Effector memory CD4-positive, alpha-beta T cell (primary cell): ENCODE results near the gene RAC2.
"Not testable (repeated sequence)": the region's sequence is repeated elsewhere in the genome, so short reads cannot be mapped to it uniquely, and the experiment has no call there.

Source experiments
- DNase-seq, 3 donors: peaks; one replicate each; pipeline ENCODE4 v3.0.0-alpha.2; 2020
- H3K27ac ChIP-seq: 2 replicates; pipeline ENCODE4 v1.7.0; 2013; ENCODE audit warnings: mild to moderate bottlenecking, low read length, moderate library complexity; ENCODE audit not compliant: insufficient read depth, poor library complexity, severe bottlenecking
- H3K27me3 ChIP-seq: replicated peaks from 2 replicates; pipeline ENCODE4 v1.7.0; 2013; ENCODE audit warnings: mild to moderate bottlenecking, low read length; ENCODE audit not compliant: insufficient read depth, control insufficient read depth, poor library complexity, severe bottlenecking
- H3K36me3 ChIP-seq: 2 replicates; pipeline ENCODE4 v1.7.0; 2013; ENCODE audit warnings: mild to moderate bottlenecking, low read length, moderate library complexity; ENCODE audit not compliant: control insufficient read depth, insufficient read depth
- H3K4me1 ChIP-seq: 2 replicates; pipeline ENCODE4 v1.7.0; 2013; ENCODE audit warnings: low read length, mild to moderate bottlenecking; ENCODE audit not compliant: control insufficient read depth, insufficient read depth, poor library complexity, severe bottlenecking
- H3K4me3 ChIP-seq: 2 replicates; pipeline ENCODE4 v1.7.0; 2013; ENCODE audit warnings: low read length, low read depth, mild to moderate bottlenecking; ENCODE audit not compliant: insufficient read depth, poor library complexity, severe bottlenecking
- H3K9me3 ChIP-seq: 2 replicates; pipeline ENCODE4 v1.7.0; 2013; ENCODE audit warnings: mild to moderate bottlenecking, low read length, moderate library complexity; ENCODE audit not compliant: control insufficient read depth

The RAC2 gene

GRCh38 chr22:37235897-37236607 is 8.0 kb downstream of the RAC2 start:
- peak overlapping the region; percentile 59 for H3K27ac ChIP-seq
- H3K4me1 ChIP-seq, result peaks cover 95% of the 10 kb centered on the region
- no peaks in the 10 kb centered on the region for H3K9me3 ChIP-seq
- peaks cover 55% of the 10 kb centered on the region for H3K36me3 ChIP-seq
- no peak overlapping the region for H3K4me3 ChIP-seq
- no peaks in the 10 kb centered on the region for H3K27me3 ChIP-seq
- no peak for DNase-seq

GRCh38 chr22:37234736-37235711 is 9.0 kb downstream of the RAC2 start:
- peak overlapping the region; percentile 59 for H3K27ac ChIP-seq
- no peaks in the 10 kb centered on the region for H3K27me3 ChIP-seq
- H3K9me3 ChIP-seq, result no peaks in the 10 kb centered on the region
- no peak for DNase-seq
- H3K4me3 ChIP-seq, result no peak overlapping the region
- peaks cover 47% of the 10 kb centered on the region for H3K36me3 ChIP-seq
- H3K4me1 ChIP-seq, result peaks cover 94% of the 10 kb centered on the region

DNA sequence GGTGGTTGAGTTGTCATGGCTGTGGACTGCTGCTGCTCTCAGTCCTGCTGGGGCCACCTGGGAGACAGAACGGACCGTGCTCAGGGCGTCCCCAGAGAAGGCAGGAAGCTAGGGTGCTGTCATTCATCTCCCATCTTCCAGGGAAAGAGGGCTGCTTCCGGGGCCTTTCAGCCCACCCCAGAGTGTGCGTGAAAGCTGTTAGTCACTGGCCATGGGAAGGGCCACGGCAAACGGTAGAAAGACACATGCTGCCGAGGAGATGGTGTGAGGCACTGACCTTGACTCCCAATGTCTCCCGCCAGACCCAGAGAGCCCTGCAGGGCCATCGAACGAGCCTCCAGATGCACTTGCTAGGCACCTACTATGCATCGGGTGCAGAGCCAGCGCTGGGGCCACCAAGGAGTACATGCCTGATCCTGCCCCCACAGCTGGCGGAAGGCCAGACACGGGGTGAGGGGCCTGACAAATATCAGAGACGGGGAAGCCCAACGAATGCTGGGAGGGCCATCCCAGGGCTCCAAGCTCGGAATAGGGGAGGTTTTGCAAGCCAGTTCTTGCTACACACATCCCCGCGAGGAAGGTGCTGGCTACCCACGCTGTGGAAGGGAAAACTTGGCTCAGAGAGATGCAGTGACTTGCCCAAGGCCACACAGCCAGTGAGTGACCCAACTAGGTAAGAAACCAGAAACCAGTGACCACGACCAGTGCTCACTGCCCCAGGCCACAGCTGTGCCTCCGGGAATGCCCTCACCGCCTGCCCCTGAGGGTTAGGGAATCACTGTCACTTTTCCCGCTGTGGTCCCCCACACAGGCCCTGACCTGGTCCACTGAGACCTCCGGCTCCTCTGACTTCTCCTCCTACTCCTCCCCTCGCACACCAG is 10.1 kb downstream of the RAC2 start:
- Histone ChIP-seq H3K27ac (peak overlapping the region; percentile 59), H3K27me3 (no peaks in the 10 kb centered on the region), H3K9me3 (no peaks in the 10 kb centered on the region), H3K36me3 (peaks cover 39% of the 10 kb centered on the region), H3K4me3 (no peak overlapping the region), H3K4me1 (peaks cover 93% of the 10 kb centered on the region)
- DNase-seq, result no peak

- not testable (repeated sequence) for DNase-seq, H3K4me3 ChIP-seq, H3K27me3 ChIP-seq, H3K9me3 ChIP-seq
- peaks cover 93% of the 10 kb centered on the region for H3K4me1 ChIP-seq
- peak overlapping the region; percentile 91 for H3K27ac ChIP-seq
- H3K36me3 ChIP-seq, result peaks cover 39% of the 10 kb centered on the region
Observed at GRCh38 chr22:37233371-37233750, 10.7 kb downstream of the RAC2 start.

DNA sequence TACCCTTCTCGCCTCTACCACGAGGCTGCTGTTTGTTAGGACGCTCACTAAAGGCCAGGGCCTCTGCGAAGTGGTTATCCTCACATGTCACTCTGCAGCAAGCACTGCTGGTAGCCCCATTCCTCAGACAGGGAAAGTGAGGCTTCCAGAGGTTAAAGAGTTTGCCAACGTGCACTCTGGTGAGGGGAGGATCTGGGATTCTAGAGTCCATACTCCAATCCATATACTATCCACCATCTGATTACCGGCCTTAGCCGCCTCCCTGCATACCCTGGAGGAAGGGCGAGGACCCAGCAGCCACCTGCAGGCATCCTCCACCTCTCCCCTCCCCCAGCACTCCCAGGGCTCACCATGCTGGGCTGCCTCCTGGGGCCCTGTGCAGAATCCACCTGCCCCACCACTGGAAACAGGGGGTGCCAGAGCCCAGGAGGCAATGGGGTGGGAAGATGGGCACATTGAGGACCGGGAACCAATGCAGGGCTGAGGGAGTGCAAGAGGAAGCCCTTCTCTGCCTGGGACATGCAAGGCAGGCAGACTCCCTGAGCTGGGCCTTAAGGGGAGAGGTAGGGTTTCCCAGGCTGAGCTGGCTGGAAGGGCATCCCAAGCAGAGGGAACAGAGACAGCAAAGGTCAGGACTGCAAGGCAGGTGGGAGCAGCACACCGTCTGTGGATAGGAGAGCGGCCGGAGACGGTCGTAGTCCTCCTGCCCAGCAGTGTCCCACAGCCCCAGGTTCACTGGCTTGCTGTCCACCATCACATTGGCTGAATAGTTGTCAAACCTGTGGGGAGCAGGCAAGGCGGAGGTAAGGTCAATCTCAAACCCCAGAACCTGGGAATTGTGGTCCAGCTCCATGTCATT is 11.7 kb downstream of the RAC2 start:
- H3K4me1 ChIP-seq, result peaks cover 93% of the 10 kb centered on the region

GRCh38 chr22:37231406-37232139 is 12.5 kb downstream of the RAC2 start:
- H3K4me3 ChIP-seq, result no peak overlapping the region
- peaks cover 43% of the 10 kb centered on the region for H3K36me3 ChIP-seq
- DNase-seq, result no peak
- no peaks in the 10 kb centered on the region for H3K27me3 ChIP-seq
- peaks cover 91% of the 10 kb centered on the region for H3K4me1 ChIP-seq
- peak overlapping the region; percentile 91 for H3K27ac ChIP-seq
- H3K9me3 ChIP-seq, result no peaks in the 10 kb centered on the region

More for the DNA sequence above, 11.7 kb downstream of the RAC2 start:
- H3K9me3 ChIP-seq, result no peaks in the 10 kb centered on the region
- H3K27ac ChIP-seq, result peak overlapping the region; percentile 91
- H3K4me3 ChIP-seq, result peak overlapping the region; percentile 11
- no peaks in the 10 kb centered on the region for H3K27me3 ChIP-seq
- peaks cover 45% of the 10 kb centered on the region for H3K36me3 ChIP-seq
- no peak for DNase-seq

DNA sequence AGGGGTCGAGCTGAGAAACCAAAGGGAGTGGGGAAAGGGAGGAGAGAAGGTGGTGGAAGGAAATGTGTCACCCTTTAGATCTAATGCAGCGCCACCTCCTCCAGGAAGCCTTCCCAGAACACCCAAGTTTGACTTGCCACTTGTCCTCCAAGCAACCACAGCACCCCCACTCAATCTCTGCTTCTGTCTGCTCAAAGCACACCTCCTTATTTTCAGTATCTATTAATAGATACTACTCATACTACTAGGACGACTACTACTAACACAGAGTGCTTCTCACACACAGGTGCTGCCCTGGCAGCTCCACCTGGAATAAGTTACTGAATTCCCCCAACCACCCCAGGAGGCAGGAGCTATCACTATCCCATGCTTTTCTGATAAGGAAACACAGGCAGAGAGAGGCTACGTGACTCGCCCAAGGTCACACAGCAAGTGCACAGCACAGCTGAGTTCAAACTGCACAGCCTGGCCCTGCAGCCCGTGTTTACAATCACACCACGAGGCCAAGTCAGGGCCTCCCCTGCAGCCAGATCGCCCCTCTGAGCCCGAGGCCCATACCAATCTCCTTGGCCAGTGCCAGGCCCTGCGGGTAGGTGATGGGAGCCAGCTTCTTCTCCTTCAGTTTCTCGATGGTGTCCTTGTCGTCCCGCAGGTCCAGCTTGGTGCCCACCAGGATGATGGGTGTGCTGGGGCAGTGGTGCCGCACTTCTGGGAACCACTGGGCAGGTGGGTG is 13.2 kb downstream of the RAC2 start:
- Histone ChIP-seq H3K36me3 (peaks cover 45% of the 10 kb centered on the region), H3K9me3 (no peaks in the 10 kb centered on the region), H3K4me3 (no peak overlapping the region), H3K27ac (peak overlapping the region; percentile 91), H3K4me1 (peaks cover 91% of the 10 kb centered on the region), H3K27me3 (no peaks in the 10 kb centered on the region)
- DNase-seq, result peak in 2 of 3 donors; percentile 46 to 56

DNA sequence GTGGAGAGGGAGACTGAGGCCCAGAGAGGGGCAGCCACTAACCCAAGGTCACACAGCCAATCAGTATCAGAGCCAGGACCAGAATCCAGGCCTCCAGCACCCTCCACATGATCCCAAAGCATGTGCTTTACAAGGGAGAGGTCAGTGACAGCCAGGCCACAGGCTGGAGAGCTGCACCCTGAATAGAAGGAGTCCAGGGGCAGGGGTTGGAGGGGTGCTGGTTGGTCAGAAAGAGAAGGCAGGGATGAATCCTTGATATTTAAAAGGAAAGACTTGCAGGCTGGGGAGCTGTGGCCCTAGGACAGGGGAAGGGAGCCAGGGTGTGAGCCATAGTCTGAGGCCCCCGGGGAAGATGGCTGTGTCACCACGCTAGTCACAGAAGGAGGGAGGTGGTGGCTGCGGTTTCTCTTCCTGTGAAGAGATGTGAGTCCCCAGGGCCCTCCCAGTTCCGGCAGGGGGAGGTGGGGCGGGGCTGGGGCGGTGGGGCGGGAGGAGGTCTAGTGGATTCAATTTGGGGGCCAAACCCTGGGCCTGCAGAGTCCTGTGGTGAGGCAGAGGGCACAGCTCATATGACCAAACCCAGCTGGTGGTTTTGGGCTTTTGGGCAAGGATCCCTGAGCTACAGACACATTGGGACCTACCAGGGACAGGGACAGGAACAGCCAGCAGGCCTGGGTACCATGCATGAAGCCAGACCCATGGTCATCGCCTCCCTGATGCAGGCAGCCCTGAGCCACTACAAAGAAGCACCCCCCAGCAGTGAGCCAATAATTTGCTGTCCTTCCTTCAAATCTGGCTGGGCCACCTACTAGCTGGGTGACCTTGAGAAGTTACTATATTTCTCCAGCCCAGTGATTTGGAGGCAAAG is 14.0 kb downstream of the RAC2 start:
- DNase-seq, result peak; percentile 87 to 89 (median 88)
- peak overlapping the region; percentile 29 for H3K4me3 ChIP-seq
- H3K36me3 ChIP-seq, result peaks cover 48% of the 10 kb centered on the region
- no peaks in the 10 kb centered on the region for H3K9me3 ChIP-seq
- H3K4me1 ChIP-seq, result peaks cover 90% of the 10 kb centered on the region
- H3K27ac ChIP-seq, result peak overlapping the region; percentile 91
- no peaks in the 10 kb centered on the region for H3K27me3 ChIP-seq
